ENCODE measurements around the gene APBB2.

APBB2 gene

GRCh38 chr4:41218703-41219102 lies 4.4 kb upstream of the APBB2 start:
- Histone ChIP-seq H2AFZ (ENCODE audit: low read depth) (no peak overlapping the region), H4K20me1 (ENCODE audit: insufficient read depth) (no peaks in the 10 kb centered on the region)
- no peak for TF ChIP-seq CTCF (conservative IDR thresholded peaks at IDR 0.05; ENCODE audit: low read depth, low read length)

GRCh38 chr4:41217374-41217773 lies 3.0 kb upstream of the APBB2 start:
- no peaks in the 10 kb centered on the region for H3K27me3 ChIP-seq (ENCODE audit: insufficient read depth, low read depth)
- H3K27ac ChIP-seq: no peak overlapping the region
- no peak overlapping the region for H3K9ac ChIP-seq

More at GRCh38 chr4:41218703-41219102, 4.4 kb upstream of the APBB2 start:
- Histone ChIP-seq H3K4me2 (no peak overlapping the region), H3K27me3 (ENCODE audit: insufficient read depth, low read depth) (no peaks in the 10 kb centered on the region), H3K27ac (no peak overlapping the region), H3K36me3 (ENCODE audit: insufficient read depth) (no peaks in the 10 kb centered on the region), H3K4me3 (IDR thresholded peaks at IDR 0.05; ENCODE audit: insufficient read depth, low read depth, low read length) (no peak overlapping the region), H3K9ac (no peak overlapping the region), H3K79me2 (ENCODE audit: insufficient read depth, low read depth) (no peaks in the 10 kb centered on the region), H3K4me1 (ENCODE audit: low read depth, poor library complexity, severe bottlenecking) (peaks cover 9% of the 10 kb centered on the region)

GRCh38 chr4:41217020-41217333 lies 2.6 kb upstream of the APBB2 start:
- Histone ChIP-seq H3K4me2 (peak overlapping the region; percentile 29; the same call in 1 of the 2 replicates), H3K27me3 (ENCODE audit: insufficient read depth, low read depth) (no peaks in the 10 kb centered on the region), H3K4me3 (IDR thresholded peaks at IDR 0.05; ENCODE audit: insufficient read depth, low read depth, low read length) (no peak overlapping the region), H3K4me1 (ENCODE audit: low read depth, poor library complexity, severe bottlenecking) (peaks cover 25% of the 10 kb centered on the region), H4K20me1 (ENCODE audit: insufficient read depth) (no peaks in the 10 kb centered on the region), H3K27ac (peak overlapping the region; percentile 47; the same call in 1 of the 2 replicates), H3K9ac (peak overlapping the region; percentile 70; the same call in 1 of the 2 replicates), H3K36me3 (ENCODE audit: insufficient read depth) (no peaks in the 10 kb centered on the region), H2AFZ (ENCODE audit: low read depth) (peak overlapping the region; percentile 84), H3K79me2 (ENCODE audit: insufficient read depth, low read depth) (no peaks in the 10 kb centered on the region)
- TF ChIP-seq CTCF (conservative IDR thresholded peaks at IDR 0.05; ENCODE audit: low read depth, low read length): no peak

More at GRCh38 chr4:41217374-41217773, 3.0 kb upstream of the APBB2 start:
- TF ChIP-seq CTCF (conservative IDR thresholded peaks at IDR 0.05; ENCODE audit: low read depth, low read length): no peak
- Histone ChIP-seq H3K36me3 (ENCODE audit: insufficient read depth) (no peaks in the 10 kb centered on the region), H4K20me1 (ENCODE audit: insufficient read depth) (no peaks in the 10 kb centered on the region), H2AFZ (ENCODE audit: low read depth) (no peak overlapping the region), H3K4me2 (0 out of 2 replicates have a peak overlapping the region, but pooled peaks have one; percentile 29), H3K79me2 (ENCODE audit: insufficient read depth, low read depth) (no peaks in the 10 kb centered on the region), H3K4me3 (IDR thresholded peaks at IDR 0.05; ENCODE audit: insufficient read depth, low read depth, low read length) (no peak overlapping the region), H3K4me1 (ENCODE audit: low read depth, poor library complexity, severe bottlenecking) (peaks cover 21% of the 10 kb centered on the region)

DNA sequence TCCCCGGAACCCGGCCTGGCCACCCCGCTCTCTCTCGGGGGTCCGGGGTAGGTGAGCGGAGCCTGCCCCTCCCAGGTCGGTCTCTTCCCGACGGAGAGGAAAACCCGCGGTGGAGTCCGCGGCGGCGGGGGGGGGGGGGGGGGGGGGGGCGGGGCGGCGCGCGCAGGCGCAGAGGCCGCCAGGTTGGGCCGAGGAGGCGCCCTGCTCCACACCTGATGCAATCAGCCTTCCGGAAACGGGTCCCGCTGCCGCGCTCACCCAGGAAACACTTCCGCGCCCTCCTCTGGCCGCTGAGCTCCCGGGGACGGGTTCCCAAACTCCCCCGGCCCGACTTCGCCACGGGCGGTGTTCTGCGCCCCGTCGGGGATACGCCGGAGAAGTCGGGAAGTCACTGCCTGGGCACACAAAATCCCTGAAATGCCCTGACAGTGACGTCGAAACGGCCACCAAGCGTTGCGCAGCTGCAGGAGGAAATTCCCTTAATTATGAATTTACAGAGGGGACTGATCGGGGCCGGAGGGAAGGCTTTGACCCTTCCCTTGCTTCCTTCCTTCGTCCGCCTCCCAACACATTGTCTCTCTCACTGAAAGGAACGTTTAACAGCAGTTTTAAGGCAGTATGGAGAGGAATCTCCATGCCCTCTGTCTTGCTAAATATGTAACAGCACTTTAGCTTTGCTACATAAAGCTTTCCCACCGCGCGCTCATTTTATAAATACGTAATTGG lies 2.1 kb upstream of the APBB2 start:
- Histone ChIP-seq H3K27me3 (ENCODE audit: insufficient read depth, low read depth) (no peaks in the 10 kb centered on the region), H3K79me2 (ENCODE audit: insufficient read depth, low read depth) (no peaks in the 10 kb centered on the region), H3K4me2 (peak overlapping the region; percentile 51; the same call in 1 of the 2 replicates), H3K27ac (peak overlapping the region; percentile 47), H3K36me3 (ENCODE audit: insufficient read depth) (no peaks in the 10 kb centered on the region), H3K4me3 (IDR thresholded peaks at IDR 0.05; ENCODE audit: insufficient read depth, low read depth, low read length) (no peak overlapping the region), H2AFZ (ENCODE audit: low read depth) (peak overlapping the region; percentile 84), H3K4me1 (ENCODE audit: low read depth, poor library complexity, severe bottlenecking) (peaks cover 25% of the 10 kb centered on the region), H4K20me1 (ENCODE audit: insufficient read depth) (no peaks in the 10 kb centered on the region), H3K9ac (peak overlapping the region; percentile 70)
- TF ChIP-seq CTCF (conservative IDR thresholded peaks at IDR 0.05; ENCODE audit: low read depth, low read length): peak; percentile 12; the same call in 1 of the 2 replicates

Measured in KMS-11 (cell line).